Ecto neural progenitor cell (in vitro differentiated cells): ENCODE measurements around the gene FAM131C.
A peak's percentile ranks its signal among the peaks of the same experiment; 100 is the strongest.

Source experiments
- DNase-seq: peaks from one replicate; pipeline ENCODE4 v3.0.0-alpha.2; 2018; ENCODE audit warnings: low spot score

The FAM131C gene

GRCh38 chr1:16015960-16016901 is 57.2 kb downstream of the FAM131C start:
- DNase-seq = no peak

GRCh38 chr1:16015491-16015890 is 58.0 kb downstream of the FAM131C start:
- no peak for DNase-seq

- no peak for DNase-seq
Observed at GRCh38 chr1:16014509-16015482, 58.7 kb downstream of the FAM131C start.

- no peak for DNase-seq
Observed at GRCh38 chr1:16013908-16014258, 59.6 kb downstream of the FAM131C start.

GRCh38 chr1:16013220-16013907 is 60.1 kb downstream of the FAM131C start:
- no peak for DNase-seq

- no peak for DNase-seq
Observed at GRCh38 chr1:16012590-16013219, 60.7 kb downstream of the FAM131C start.

GRCh38 chr1:16011936-16012589 is 61.4 kb downstream of the FAM131C start:
- DNase-seq = no peak

- no peak for DNase-seq
Observed at GRCh38 chr1:16010837-16011236, 62.6 kb downstream of the FAM131C start.

- no peak for DNase-seq
Observed at GRCh38 chr1:16009678-16010077, 63.8 kb downstream of the FAM131C start.

- DNase-seq = peak; percentile 92
Observed at GRCh38 chr1:16009030-16009460, 64.4 kb downstream of the FAM131C start.
